Bronchial epithelial cell (primary cell): ENCODE data around the gene RBM26. TPM values are rescaled to one million over a fixed set of nuclear protein-coding genes. Genes with fewer than 3 reads are reported as not detected.

ENCODE experiments used
- DNase-seq: peaks from one replicate; pipeline ENCODE4 v3.0.0-alpha.2; 2010; ENCODE audit warnings: low read depth
- FAIRE-seq: peaks from 2 replicates; lab custom pipeline; 2011; peaks lifted over from hg19 to GRCh38; lab: Jason Lieb, UNC
- H3K27me3 ChIP-seq: 2 replicates; pipeline ENCODE4 v1.5.1; 2011; ENCODE audit warnings: low read length; ENCODE audit not compliant: control insufficient read depth, insufficient read depth
- H3K36me3 ChIP-seq: 2 replicates; pipeline ENCODE4 v1.5.1; 2011; ENCODE audit warnings: low read length; ENCODE audit not compliant: control insufficient read depth, insufficient read depth
- H3K4me3 ChIP-seq: 2 replicates; pipeline ENCODE4 v1.5.1; 2011; ENCODE audit warnings: mild to moderate bottlenecking, low read depth, low read length, control low read depth
- total RNA-seq: library from RNA; depleted of rRNA; stranded (reverse); fragments of >200 nt; gene quantifications from 2 replicates; pipeline ENCODE4 v1.2.1, GENCODE V29; 2014
- TF ChIP-seq, protein P1 (sequence below): IDR thresholded peaks from 2 replicates; pipeline ENCODE4 v1.5.1; 2011; ENCODE audit warnings: mild to moderate bottlenecking, moderate library complexity, low read length, control low read depth, inconsistent platforms; ENCODE audit not compliant: insufficient read depth, severe bottlenecking

RBM26 gene
- total RNA-seq, 1 donor from 2014 or later: 13.7 TPM

GRCh38 chr13:79346300-79346914, 59.6 kb downstream of the RBM26 start:
- DNase-seq: no peak
- peaks cover 1% of the 10 kb centered on the region for H3K36me3 ChIP-seq
- no peak overlapping the region for H3K4me3 ChIP-seq
- TF ChIP-seq, protein P1, sequence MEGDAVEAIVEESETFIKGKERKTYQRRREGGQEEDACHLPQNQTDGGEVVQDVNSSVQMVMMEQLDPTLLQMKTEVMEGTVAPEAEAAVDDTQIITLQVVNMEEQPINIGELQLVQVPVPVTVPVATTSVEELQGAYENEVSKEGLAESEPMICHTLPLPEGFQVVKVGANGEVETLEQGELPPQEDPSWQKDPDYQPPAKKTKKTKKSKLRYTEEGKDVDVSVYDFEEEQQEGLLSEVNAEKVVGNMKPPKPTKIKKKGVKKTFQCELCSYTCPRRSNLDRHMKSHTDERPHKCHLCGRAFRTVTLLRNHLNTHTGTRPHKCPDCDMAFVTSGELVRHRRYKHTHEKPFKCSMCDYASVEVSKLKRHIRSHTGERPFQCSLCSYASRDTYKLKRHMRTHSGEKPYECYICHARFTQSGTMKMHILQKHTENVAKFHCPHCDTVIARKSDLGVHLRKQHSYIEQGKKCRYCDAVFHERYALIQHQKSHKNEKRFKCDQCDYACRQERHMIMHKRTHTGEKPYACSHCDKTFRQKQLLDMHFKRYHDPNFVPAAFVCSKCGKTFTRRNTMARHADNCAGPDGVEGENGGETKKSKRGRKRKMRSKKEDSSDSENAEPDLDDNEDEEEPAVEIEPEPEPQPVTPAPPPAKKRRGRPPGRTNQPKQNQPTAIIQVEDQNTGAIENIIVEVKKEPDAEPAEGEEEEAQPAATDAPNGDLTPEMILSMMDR: no peak
- H3K27me3 ChIP-seq: no peaks in the 10 kb centered on the region
- no peak for FAIRE-seq

DNA sequence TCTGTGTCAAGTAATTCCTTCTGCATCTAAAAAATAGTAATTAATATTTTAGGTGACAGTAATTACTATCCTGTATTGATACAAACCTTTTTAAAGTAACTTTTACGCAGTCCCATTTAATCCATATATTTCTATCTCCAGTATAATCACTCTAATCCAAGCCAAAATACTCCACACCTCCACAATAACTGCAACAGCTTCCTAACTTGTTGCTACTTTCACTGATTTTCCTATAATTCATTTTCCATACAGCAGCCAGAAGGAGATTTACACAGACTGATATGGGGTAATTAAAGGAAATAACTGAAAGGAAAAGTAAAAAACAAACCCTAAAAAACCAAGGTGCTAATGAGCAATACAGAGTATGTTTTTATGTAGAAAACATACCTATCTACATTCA, 64.9 kb downstream of the RBM26 start:
- peaks cover 3% of the 10 kb centered on the region for H3K36me3 ChIP-seq
- FAIRE-seq: no peak
- no peaks in the 10 kb centered on the region for H3K27me3 ChIP-seq
- TF ChIP-seq, protein P1: no peak
- DNase-seq: no peak
- no peak overlapping the region for H3K4me3 ChIP-seq

GRCh38 chr13:79340490-79340889, 65.6 kb downstream of the RBM26 start:
- Histone ChIP-seq H3K27me3 (no peaks in the 10 kb centered on the region), H3K36me3 (peaks cover 3% of the 10 kb centered on the region), H3K4me3 (no peak overlapping the region)
- TF ChIP-seq, protein P1: no peak
- DNase-seq (no peak), FAIRE-seq (no peak)

DNA sequence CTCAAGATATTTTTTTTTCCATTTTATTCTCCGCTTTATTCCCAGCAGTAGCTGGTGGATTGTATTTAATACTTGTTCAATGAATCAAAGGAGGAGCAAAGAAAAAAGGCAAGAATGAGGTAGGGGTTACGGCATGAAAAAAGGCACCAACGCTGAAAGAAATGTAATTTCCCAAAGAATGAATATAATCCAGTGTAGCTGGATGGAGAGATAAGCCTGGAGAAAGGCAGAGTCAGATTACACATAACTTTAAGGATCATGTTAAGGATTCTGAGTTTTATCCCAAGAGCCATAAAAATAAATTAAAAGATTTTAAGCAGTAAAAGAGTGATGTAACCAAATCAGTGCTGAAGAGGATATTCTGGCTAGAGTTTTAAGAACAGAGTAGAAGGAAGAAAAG, 67.7 kb downstream of the RBM26 start:
- DNase-seq: no peak
- H3K36me3 ChIP-seq: peaks cover 4% of the 10 kb centered on the region
- no peak overlapping the region for H3K4me3 ChIP-seq
- TF ChIP-seq, protein P1: no peak
- no peak for FAIRE-seq
- no peaks in the 10 kb centered on the region for H3K27me3 ChIP-seq

DNA sequence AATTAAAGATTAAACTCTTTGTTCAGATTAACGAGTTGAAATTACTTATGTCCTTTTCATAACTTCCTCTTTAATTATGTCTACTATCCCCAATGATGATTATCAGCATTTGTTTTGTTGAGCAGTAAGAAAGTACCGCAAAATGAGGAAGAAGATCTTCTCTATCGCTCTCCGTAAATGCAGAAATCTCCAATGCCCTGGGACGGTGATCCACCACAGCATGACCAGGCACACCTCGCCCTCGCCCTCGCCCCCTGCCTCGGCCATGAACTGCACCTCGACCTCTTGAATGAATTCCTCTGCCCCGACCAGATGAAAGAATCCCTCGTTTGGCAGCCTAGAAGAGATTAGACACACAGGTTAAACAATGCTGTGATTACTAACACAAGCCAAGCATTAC, 69.1 kb downstream of the RBM26 start:
- Histone ChIP-seq H3K4me3 (no peak overlapping the region), H3K27me3 (no peaks in the 10 kb centered on the region), H3K36me3 (peaks cover 4% of the 10 kb centered on the region)
- FAIRE-seq (no peak), DNase-seq (no peak)
- TF ChIP-seq, protein P1: no peak

DNA sequence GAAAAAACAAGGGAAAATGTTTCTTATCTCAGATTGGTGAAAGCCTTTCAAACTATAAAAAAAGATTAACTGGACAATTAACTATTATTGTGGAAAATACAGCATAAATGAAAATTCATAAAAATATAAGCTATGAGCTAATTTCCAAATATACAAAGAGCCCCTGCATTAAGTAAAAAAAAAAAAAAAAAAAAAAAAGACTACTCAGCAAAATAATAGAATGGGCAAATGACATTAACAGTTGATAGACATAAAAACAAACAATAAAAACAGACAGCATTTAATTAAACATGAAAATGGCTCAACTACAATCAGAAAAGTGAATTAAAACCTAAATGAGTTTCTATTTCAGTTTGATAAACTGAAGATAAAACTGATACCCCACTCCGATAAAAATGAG, 77.5 kb downstream of the RBM26 start:
- FAIRE-seq (no peak), DNase-seq (no peak)
- no peaks in the 10 kb centered on the region for H3K36me3 ChIP-seq
- TF ChIP-seq, protein P1: no peak
- H3K27me3 ChIP-seq: no peaks in the 10 kb centered on the region
- no peak overlapping the region for H3K4me3 ChIP-seq
